ENCODE results near the gene PPIP5K2.
"Not testable (repeated sequence)": the region's sequence is repeated elsewhere in the genome, so short reads cannot be mapped to it uniquely, and the experiment has no call there.

The PPIP5K2 gene

GRCh38 chr5:103119765-103120606 lies at the start of gene PPIP5K2, which contains the start of gene GIN1:
Gene PPIP5K2 (plus strand): TSS chr5:103120301. CDS start chr5:103129590, 9,289 bp downstream.
Gene GIN1 (minus strand): TSS chr5:103120138. CDS start chr5:103108707, 11,431 bp downstream.
- DNase-seq: peak; percentile 72

GRCh38 chr5:103073500-103073899 lies 46.6 kb upstream of the PPIP5K2 start:
- DNase-seq: not testable (repeated sequence)

GRCh38 chr5:103075442-103075841 lies 44.7 kb upstream of the PPIP5K2 start:
- DNase-seq: no peak

- DNase-seq: no peak
Observed at GRCh38 chr5:103079796-103080195, 40.3 kb upstream of the PPIP5K2 start.

- DNase-seq: no peak
Observed at GRCh38 chr5:103086547-103086946, 33.6 kb upstream of the PPIP5K2 start.

GRCh38 chr5:103089272-103089671 lies 30.8 kb upstream of the PPIP5K2 start:
- DNase-seq: no peak

- no peak for DNase-seq
Observed at GRCh38 chr5:103090791-103091190, 29.3 kb upstream of the PPIP5K2 start.

GRCh38 chr5:103092676-103093075 lies 27.4 kb upstream of the PPIP5K2 start:
- DNase-seq: no peak

- no peak for DNase-seq
Observed at GRCh38 chr5:103093727-103094126, 26.4 kb upstream of the PPIP5K2 start.

GRCh38 chr5:103094737-103095136 lies 25.4 kb upstream of the PPIP5K2 start:
- DNase-seq: no peak

- DNase-seq: no peak
Observed at GRCh38 chr5:103098993-103099392, 21.1 kb upstream of the PPIP5K2 start.

GRCh38 chr5:103101079-103101750 lies 18.9 kb upstream of the PPIP5K2 start:
- DNase-seq: no peak

GRCh38 chr5:103102234-103102633 lies 17.9 kb upstream of the PPIP5K2 start:
- no peak for DNase-seq

GRCh38 chr5:103108086-103108485 lies 12.0 kb upstream of the PPIP5K2 start:
- DNase-seq: no peak

GRCh38 chr5:103109277-103109676 lies 10.8 kb upstream of the PPIP5K2 start:
- no peak for DNase-seq

GRCh38 chr5:103110403-103110802 lies 9.7 kb upstream of the PPIP5K2 start:
- no peak for DNase-seq

GRCh38 chr5:103111468-103111867 lies 8.6 kb upstream of the PPIP5K2 start:
- no peak for DNase-seq

- no peak for DNase-seq
Observed at GRCh38 chr5:103112910-103113309, 7.2 kb upstream of the PPIP5K2 start.

- DNase-seq: no peak
Observed at GRCh38 chr5:103114440-103114839, 5.7 kb upstream of the PPIP5K2 start.

GRCh38 chr5:103117471-103117991 lies 2.6 kb upstream of the PPIP5K2 start:
- DNase-seq: no peak

GRCh38 chr5:103119070-103119764 lies 884 bp upstream of the PPIP5K2 start:
- DNase-seq: no peak

- no peak for DNase-seq
Observed at GRCh38 chr5:103120607-103121200, 603 bp downstream of the PPIP5K2 start.

GRCh38 chr5:103122242-103122641 lies 2.1 kb downstream of the PPIP5K2 start:
- no peak for DNase-seq
